Measurements from ENCODE around the gene NXPH4. TPM values are rescaled to one million over a fixed set of nuclear protein-coding genes. Genes with fewer than 3 reads are reported as not detected.

Gene NXPH4
- polyA plus RNA-seq, 1 donor, result 2.8 TPM

DNA sequence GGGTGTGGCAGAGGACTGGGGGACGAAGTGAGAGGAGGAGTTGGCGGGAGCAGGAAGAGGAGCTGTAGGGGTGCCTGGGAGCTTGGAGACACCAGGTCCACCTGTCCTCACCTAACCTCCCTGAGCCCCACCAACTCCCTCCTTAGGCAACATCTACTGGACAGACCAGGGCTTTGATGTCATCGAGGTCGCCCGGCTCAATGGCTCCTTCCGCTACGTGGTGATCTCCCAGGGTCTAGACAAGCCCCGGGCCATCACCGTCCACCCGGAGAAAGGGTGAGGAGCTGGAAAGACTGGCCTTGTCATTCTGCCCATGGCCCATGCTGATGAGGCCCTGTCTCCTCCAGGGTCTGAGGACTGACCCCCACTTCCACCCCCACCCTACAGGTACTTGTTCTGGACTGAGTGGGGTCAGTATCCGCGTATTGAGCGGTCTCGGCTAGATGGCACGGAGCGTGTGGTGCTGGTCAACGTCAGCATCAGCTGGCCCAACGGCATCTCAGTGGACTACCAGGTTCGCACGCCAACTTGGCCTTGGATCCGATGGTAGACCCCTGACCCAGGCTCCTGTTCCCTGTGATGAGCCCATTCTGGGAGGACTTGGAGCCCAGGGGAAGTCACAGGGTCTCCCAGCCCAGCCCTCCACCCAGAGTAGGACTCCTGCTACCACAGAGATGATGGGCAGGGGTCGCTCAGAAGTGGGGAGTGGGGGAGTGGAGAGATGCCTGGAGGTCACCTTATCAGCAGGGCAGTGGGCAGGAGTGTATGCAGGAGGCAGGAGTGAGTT is 32.5 kb upstream of the NXPH4 start:
- DNase-seq (ENCODE audit: low read depth), result no peak

GRCh38 chr12:57185403-57185802 is 31.2 kb upstream of the NXPH4 start:
- no peak for DNase-seq (ENCODE audit: low read depth)

GRCh38 chr12:57185906-57186508 is 30.6 kb upstream of the NXPH4 start:
- DNase-seq (ENCODE audit: low read depth), result no peak

- no peak for DNase-seq (ENCODE audit: low read depth)
Measured at GRCh38 chr12:57187222-57188089, 29.1 kb upstream of the NXPH4 start.

DNA sequence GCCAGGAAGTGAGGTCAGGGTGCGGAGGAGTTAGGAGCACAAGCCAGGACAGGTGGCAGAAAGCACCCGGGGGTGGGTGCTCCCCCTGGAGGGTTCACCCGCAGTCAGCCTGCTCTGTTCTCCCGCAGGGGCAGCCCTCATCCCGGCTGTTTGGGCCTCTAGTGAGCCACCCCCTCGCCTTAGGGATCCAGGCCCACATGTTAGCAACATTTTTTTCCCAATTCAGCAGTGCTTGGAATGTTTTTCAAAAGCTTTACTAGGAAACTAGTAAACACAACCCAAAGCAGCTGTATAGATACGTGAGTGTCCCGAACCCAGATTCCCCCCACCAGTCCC is 28.5 kb upstream of the NXPH4 start:
- no peak for DNase-seq (ENCODE audit: low read depth)

GRCh38 chr12:57190037-57190436 is 26.6 kb upstream of the NXPH4 start:
- no peak for DNase-seq (ENCODE audit: low read depth)

GRCh38 chr12:57190821-57191220 is 25.8 kb upstream of the NXPH4 start:
- DNase-seq (ENCODE audit: low read depth), result no peak

DNA sequence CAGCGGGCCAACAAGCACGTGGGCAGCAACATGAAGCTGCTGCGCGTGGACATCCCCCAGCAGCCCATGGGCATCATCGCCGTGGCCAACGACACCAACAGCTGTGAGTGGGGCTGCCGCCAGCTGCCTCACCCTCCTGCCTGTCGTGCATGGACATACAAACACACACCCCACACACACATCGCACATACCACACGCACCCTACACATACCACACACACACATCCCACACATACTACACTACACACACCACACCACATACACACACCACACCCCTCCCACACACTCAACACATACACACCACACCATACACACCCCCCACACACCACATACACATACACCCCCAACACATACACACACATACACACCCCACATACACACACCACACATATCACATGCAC is 25.2 kb upstream of the NXPH4 start:
- no peak for DNase-seq (ENCODE audit: low read depth)

- DNase-seq (ENCODE audit: low read depth), result no peak
Measured at GRCh38 chr12:57192920-57193319, 23.7 kb upstream of the NXPH4 start.

- DNase-seq (ENCODE audit: low read depth), result no peak
Measured at GRCh38 chr12:57193706-57194245, 22.8 kb upstream of the NXPH4 start.

GRCh38 chr12:57194253-57194652 is 22.3 kb upstream of the NXPH4 start:
- DNase-seq (ENCODE audit: low read depth), result no peak

DNA sequence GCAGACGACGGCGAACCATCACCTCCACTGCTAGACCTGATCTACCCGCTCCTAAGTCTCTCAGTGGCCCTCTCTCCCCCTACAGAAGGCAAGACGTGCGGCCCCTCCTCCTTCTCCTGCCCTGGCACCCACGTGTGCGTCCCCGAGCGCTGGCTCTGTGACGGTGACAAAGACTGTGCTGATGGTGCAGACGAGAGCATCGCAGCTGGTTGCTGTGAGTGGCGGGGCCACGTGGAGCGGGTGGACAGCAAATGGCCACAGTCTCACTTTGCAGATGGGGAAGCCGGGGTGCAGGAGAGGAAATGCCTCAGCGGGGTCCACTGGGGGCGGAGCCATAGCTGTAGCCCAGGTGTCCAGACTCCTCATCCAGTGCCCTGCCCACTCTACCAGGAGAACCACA is 21.4 kb upstream of the NXPH4 start:
- no peak for DNase-seq (ENCODE audit: low read depth)

GRCh38 chr12:57195611-57196371 is 20.8 kb upstream of the NXPH4 start:
- no peak for DNase-seq (ENCODE audit: low read depth)

DNA sequence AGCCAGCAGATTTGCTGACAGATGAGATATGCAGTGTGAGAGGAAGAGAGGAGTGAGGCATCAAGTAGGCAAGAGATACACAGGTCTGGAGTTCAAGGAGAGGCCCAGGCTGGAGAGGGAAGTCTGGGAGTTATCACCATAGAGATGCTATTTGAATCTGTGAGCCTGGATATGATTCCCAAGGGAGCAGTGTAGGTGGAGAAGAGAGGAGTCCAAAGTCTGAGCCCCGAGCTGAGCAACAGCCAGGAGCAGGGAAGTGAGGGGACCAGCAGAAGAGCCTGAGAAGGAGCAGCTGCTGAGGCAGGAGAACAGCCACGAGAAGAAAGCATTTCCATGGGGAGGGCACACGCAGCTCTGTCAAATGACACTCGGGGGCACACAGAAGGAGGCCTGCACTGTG is 20.2 kb upstream of the NXPH4 start:
- DNase-seq (ENCODE audit: low read depth), result no peak

DNA sequence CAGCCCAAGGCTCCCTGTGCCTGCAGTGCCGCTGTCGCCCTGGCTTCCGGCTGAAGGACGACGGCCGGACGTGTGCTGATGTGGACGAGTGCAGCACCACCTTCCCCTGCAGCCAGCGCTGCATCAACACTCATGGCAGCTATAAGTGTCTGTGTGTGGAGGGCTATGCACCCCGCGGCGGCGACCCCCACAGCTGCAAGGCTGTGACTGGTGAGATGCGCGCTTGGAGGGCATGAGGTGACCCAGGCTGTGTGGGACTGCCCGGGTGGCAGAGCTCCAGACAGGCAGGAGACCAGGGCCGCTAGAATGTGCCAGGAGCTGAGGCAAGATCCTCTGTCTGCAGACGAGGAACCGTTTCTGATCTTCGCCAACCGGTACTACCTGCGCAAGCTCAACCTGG is 19.6 kb upstream of the NXPH4 start:
- no peak for DNase-seq (ENCODE audit: low read depth)

DNA sequence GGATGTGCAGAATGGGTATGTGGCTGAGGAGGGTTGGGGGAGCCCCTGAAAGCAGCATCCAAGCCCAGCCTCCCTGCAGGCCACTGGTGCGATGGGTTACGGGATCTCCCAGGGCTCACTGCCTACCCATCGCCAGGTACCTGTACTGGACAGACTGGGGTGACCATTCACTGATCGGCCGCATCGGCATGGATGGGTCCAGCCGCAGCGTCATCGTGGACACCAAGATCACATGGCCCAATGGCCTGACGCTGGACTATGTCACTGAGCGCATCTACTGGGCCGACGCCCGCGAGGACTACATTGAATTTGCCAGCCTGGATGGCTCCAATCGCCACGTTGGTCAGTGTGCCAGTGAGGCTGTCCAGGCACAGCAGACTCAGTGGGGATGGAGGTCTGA is 18.3 kb upstream of the NXPH4 start:
- DNase-seq (ENCODE audit: low read depth), result no peak

GRCh38 chr12:57199191-57199590 is 17.4 kb upstream of the NXPH4 start:
- DNase-seq (ENCODE audit: low read depth), result no peak

GRCh38 chr12:57200497-57200896 is 16.1 kb upstream of the NXPH4 start:
- DNase-seq (ENCODE audit: low read depth), result no peak

DNA sequence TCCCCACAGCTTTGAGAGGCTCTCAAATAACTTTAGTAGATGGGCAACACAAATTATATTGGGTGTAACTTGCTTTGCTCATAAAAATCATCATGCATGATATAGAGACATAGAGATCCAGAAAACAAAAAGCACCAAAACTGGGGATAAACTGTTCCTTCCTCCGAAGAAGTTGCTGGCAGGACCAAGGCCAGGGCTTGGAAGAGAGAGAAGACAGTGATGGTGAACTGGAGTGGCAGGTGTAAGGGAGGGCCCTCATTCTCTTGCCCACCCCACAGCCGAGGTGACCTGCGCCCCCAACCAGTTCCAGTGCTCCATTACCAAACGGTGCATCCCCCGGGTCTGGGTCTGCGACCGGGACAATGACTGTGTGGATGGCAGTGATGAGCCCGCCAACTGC is 15.4 kb upstream of the NXPH4 start:
- no peak for DNase-seq (ENCODE audit: low read depth)

DNA sequence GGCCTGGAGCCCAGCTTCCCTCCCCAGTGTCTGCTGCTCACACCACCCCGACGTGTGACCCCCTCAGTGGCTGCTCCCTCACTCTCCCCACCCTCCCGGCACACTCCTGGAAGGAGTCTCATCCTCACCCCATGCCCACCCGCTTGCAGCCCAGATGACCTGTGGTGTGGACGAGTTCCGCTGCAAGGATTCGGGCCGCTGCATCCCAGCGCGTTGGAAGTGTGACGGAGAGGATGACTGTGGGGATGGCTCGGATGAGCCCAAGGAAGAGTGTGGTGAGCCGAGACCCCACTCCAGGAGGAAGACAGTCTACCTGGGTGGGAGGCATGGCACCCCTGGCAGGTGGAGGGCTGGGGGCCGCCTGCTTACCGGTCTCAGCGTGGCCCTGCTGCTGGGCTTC is 15.0 kb upstream of the NXPH4 start:
- no peak for DNase-seq (ENCODE audit: low read depth)

GRCh38 chr12:57202321-57202720 is 14.3 kb upstream of the NXPH4 start:
- DNase-seq (ENCODE audit: low read depth), result no peak

GRCh38 chr12:57203201-57203600 is 13.4 kb upstream of the NXPH4 start:
- no peak for DNase-seq (ENCODE audit: low read depth)
